Measurements from ENCODE around the gene MYLK. TPM values are rescaled to one million over a fixed set of nuclear protein-coding genes. Genes with fewer than 3 reads are reported as not detected.

The MYLK gene
- total and polyA plus RNA-seq, 2 donors (not counting 1 experiment from before 2014, with no cell fraction given) = 0.51 TPM; not detected in 1

DNA sequence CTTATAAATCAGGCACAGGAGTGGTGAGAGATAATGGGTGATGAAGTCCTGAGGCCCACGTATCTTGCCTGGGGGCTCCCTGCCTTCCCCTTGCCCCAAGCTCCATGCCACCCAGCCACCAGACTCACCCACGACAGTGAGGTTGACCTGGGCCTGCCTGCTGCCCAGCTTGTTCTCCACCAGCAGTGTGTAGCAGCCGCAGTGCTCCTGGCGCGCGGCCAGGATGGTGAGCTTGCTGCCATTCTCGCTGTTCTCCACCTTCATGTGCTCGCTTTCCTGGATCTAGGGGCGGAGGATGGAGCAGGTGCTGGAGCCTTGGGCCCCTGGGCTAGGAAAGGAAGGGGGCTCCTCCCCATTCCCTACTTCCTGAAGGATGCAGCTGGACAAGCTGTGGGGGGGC, 220.2 kb downstream of the MYLK start:
- H3K27me3 ChIP-seq (replicated peaks in 1 of 4; ENCODE audit: control extremely low read depth in 1 of 4, control insufficient read depth in 3 of 4, insufficient read depth in 4 of 4, low read length in 3 of 4) = no peaks in the 10 kb centered on the region
- ATAC-seq (ENCODE audit: low read depth) (no peak), DNase-seq (no peak)
- H3K9ac ChIP-seq (ENCODE audit: low read length) = no peak overlapping the region
- H2AFZ ChIP-seq (ENCODE audit: insufficient read depth, low read depth, low read length, poor library complexity, severe bottlenecking) = no peak overlapping the region
- no peak overlapping the region for H3K4me2 ChIP-seq (replicated peaks; ENCODE audit: low read depth, low read length, poor library complexity, severe bottlenecking)
- Mint-ChIP-seq H3K27ac (no peak overlapping the region), H3K27me3 (peaks cover 52% of the 10 kb centered on the region), H3K4me3 (no peak overlapping the region), H3K9me3 (ENCODE audit: insufficient read depth) (peaks cover 3% of the 10 kb centered on the region), H3K4me1 (peaks cover 21% of the 10 kb centered on the region)
- no peaks in the 10 kb centered on the region for H3K36me3 ChIP-seq (replicated peaks in 1 of 2; ENCODE audit: control extremely low read depth in 1 of 2, control insufficient read depth in 1 of 2, extremely low read depth in 1 of 2, insufficient read depth in 2 of 2, low read length in 1 of 2)
- 90% methylated on average over 9 of the region's 9 CpGs for WGBS (ENCODE audit: insufficient coverage)
- H3K4me1 ChIP-seq (ENCODE audit: control insufficient read depth in 2 of 2, insufficient read depth in 2 of 2, low read length in 2 of 2) = peaks cover 16 to 21% of the 10 kb centered on the region in 2 donors
- TF ChIP-seq, protein P1, sequence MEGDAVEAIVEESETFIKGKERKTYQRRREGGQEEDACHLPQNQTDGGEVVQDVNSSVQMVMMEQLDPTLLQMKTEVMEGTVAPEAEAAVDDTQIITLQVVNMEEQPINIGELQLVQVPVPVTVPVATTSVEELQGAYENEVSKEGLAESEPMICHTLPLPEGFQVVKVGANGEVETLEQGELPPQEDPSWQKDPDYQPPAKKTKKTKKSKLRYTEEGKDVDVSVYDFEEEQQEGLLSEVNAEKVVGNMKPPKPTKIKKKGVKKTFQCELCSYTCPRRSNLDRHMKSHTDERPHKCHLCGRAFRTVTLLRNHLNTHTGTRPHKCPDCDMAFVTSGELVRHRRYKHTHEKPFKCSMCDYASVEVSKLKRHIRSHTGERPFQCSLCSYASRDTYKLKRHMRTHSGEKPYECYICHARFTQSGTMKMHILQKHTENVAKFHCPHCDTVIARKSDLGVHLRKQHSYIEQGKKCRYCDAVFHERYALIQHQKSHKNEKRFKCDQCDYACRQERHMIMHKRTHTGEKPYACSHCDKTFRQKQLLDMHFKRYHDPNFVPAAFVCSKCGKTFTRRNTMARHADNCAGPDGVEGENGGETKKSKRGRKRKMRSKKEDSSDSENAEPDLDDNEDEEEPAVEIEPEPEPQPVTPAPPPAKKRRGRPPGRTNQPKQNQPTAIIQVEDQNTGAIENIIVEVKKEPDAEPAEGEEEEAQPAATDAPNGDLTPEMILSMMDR (IDR thresholded peaks at IDR 0.05) = no peak
- no peak for TF ChIP-seq EZH2 (IDR thresholded peaks at IDR 0.05; ENCODE audit: borderline replicate concordance, insufficient read depth, low read depth, low read length, poor library complexity, severe bottlenecking)
- ChIA-PET POLR2A (no interaction called here), CTCF (no interaction called here)
- no peak overlapping the region for H3K27ac ChIP-seq (ENCODE audit: low read length in 2 of 2)
- no peaks in the 10 kb centered on the region for H3K9me3 ChIP-seq (ENCODE audit: control extremely low read depth in 1 of 3, control insufficient read depth in 2 of 3, insufficient read depth in 1 of 3, low read length in 2 of 3)
- H3K4me3 ChIP-seq (ENCODE audit: control extremely low read depth in 1 of 5, extremely low read depth in 1 of 5, insufficient read depth in 1 of 5, low read depth in 2 of 5, low read length in 4 of 5) = no peak overlapping the region
- H3K79me2 ChIP-seq (ENCODE audit: control insufficient read depth, insufficient read depth, low read length) = no peaks in the 10 kb centered on the region
- intact Hi-C loops (cut with micrococcal nuclease) = no loop called here
- no peaks in the 10 kb centered on the region for H4K20me1 ChIP-seq (ENCODE audit: control insufficient read depth, insufficient read depth, low read length, poor library complexity, severe bottlenecking)

DNA sequence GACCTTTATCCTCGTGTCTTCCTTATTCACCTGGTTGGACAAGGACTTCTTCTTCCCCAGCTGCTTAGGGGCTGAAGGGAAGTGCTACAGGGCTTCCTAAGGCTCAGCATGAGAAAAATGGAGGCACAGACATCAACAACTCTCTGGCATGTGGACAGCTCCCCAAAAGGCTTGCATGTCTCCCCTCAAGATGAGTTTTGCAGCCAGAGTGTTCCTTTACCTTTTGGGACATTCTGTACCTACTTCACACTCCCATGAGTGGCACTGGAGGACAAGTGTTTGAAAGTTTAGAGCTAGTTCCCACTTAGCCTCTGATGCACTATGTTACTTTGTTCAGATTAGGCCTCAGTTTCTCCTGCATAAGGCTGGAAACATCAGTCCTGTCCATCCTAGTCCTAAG, 222.2 kb downstream of the MYLK start:
- Mint-ChIP-seq H3K4me1 (peaks cover 3% of the 10 kb centered on the region), H3K27ac (no peak overlapping the region), H3K4me3 (no peak overlapping the region), H3K27me3 (peaks cover 42% of the 10 kb centered on the region), H3K9me3 (ENCODE audit: insufficient read depth) (peaks cover 3% of the 10 kb centered on the region)
- H2AFZ ChIP-seq (ENCODE audit: insufficient read depth, low read depth, low read length, poor library complexity, severe bottlenecking) = no peak overlapping the region
- no peaks in the 10 kb centered on the region for H4K20me1 ChIP-seq (ENCODE audit: control insufficient read depth, insufficient read depth, low read length, poor library complexity, severe bottlenecking)
- CTCF ChIA-PET = interaction anchor here (1.4 to 1.5 kb wide), 3 partner anchors 9 to 10 kb away, joined by 3 to 5 read pairs (median 4); no protein-coding TSS in a partner anchor
- no peaks in the 10 kb centered on the region for H3K27me3 ChIP-seq (replicated peaks in 1 of 4; ENCODE audit: control extremely low read depth in 1 of 4, control insufficient read depth in 3 of 4, insufficient read depth in 4 of 4, low read length in 3 of 4)
- peaks cover 0 to 4% of the 10 kb centered on the region in 2 donors for H3K4me1 ChIP-seq (ENCODE audit: control insufficient read depth in 2 of 2, insufficient read depth in 2 of 2, low read length in 2 of 2)
- H3K9me3 ChIP-seq (ENCODE audit: control extremely low read depth in 1 of 3, control insufficient read depth in 2 of 3, insufficient read depth in 1 of 3, low read length in 2 of 3) = peaks cover 0 to 3% (median under 1%) of the 10 kb centered on the region in 3 donors
- no peaks in the 10 kb centered on the region for H3K36me3 ChIP-seq (replicated peaks in 1 of 2; ENCODE audit: control extremely low read depth in 1 of 2, control insufficient read depth in 1 of 2, extremely low read depth in 1 of 2, insufficient read depth in 2 of 2, low read length in 1 of 2)
- H3K27ac ChIP-seq (ENCODE audit: low read length in 2 of 2) = no peak overlapping the region
- no peaks in the 10 kb centered on the region for H3K79me2 ChIP-seq (ENCODE audit: control insufficient read depth, insufficient read depth, low read length)
- DNase-seq = no peak
- no peak for TF ChIP-seq EZH2 (IDR thresholded peaks at IDR 0.05; ENCODE audit: borderline replicate concordance, insufficient read depth, low read depth, low read length, poor library complexity, severe bottlenecking)
- TF ChIP-seq, protein P1 (IDR thresholded peaks at IDR 0.05) = no peak
- ATAC-seq (ENCODE audit: low read depth) = no peak
- no peak overlapping the region for H3K9ac ChIP-seq (ENCODE audit: low read length)
- WGBS (ENCODE audit: insufficient coverage) = 100% methylated on average over 1 of the region's 1 CpG
- POLR2A ChIA-PET = no interaction called here
- H3K4me2 ChIP-seq (replicated peaks; ENCODE audit: low read depth, low read length, poor library complexity, severe bottlenecking) = no peak overlapping the region
- intact Hi-C loops (cut with micrococcal nuclease) = no loop called here
- H3K4me3 ChIP-seq (ENCODE audit: control extremely low read depth in 1 of 5, extremely low read depth in 1 of 5, insufficient read depth in 1 of 5, low read depth in 2 of 5, low read length in 4 of 5) = no peak overlapping the region

All from B cell (primary cell).